ENCODE results near the gene ANO2. TPM values are rescaled to one million over a fixed set of nuclear protein-coding genes. Genes with fewer than 3 reads are reported as not detected.

The ANO2 gene
- polyA plus RNA-seq, 1 donor from 2014 or later: 1.8 TPM

- H4K20me1 ChIP-seq (ENCODE audit: insufficient read depth): no peaks in the 10 kb centered on the region
- H2AFZ ChIP-seq (ENCODE audit: low read depth, low read length): no peak overlapping the region
- TF ChIP-seq SMC3 (conservative IDR thresholded peaks at IDR 0.05; ENCODE audit: poor library complexity) (no peak), EZH2 (IDR thresholded peaks at IDR 0.05; ENCODE audit: borderline replicate concordance, insufficient read depth, low read length, poor library complexity, severe bottlenecking) (no peak), CTCF (IDR thresholded peaks at IDR 0.05; ENCODE audit: poor library complexity, severe bottlenecking) (no peak), TAF1 (IDR thresholded peaks at IDR 0.05; ENCODE audit: low read depth) (no peak), POLR2AphosphoS5 (IDR thresholded peaks at IDR 0.05) (no peak), RAD21 (conservative IDR thresholded peaks at IDR 0.05) (no peak), MXI1 (conservative IDR thresholded peaks at IDR 0.05; ENCODE audit: poor library complexity, severe bottlenecking) (no peak), EP300 (conservative IDR thresholded peaks at IDR 0.05; ENCODE audit: poor library complexity, severe bottlenecking) (no peak), REST (IDR thresholded peaks at IDR 0.05; ENCODE audit: borderline replicate concordance) (no peak)
- no peaks in the 10 kb centered on the region for H3K9me3 ChIP-seq (ENCODE audit: low read length)
- H3K79me2 ChIP-seq (replicated peaks; ENCODE audit: insufficient read depth, low read length): no peaks in the 10 kb centered on the region
- H3K9me2 ChIP-seq (ENCODE audit: insufficient read depth, low read length): no peaks in the 10 kb centered on the region
- H3K36me3 ChIP-seq (ENCODE audit: insufficient read depth, low read length): no peaks in the 10 kb centered on the region
- H3K4me3 ChIP-seq (ENCODE audit: low read length): no peak overlapping the region
- H3F3A ChIP-seq (ENCODE audit: insufficient read depth, low read length, poor library complexity, severe bottlenecking): no peaks in the 10 kb centered on the region
- H3K9ac ChIP-seq (ENCODE audit: low read length): no peak overlapping the region
- no peak overlapping the region for H3K27ac ChIP-seq (ENCODE audit: low read length)
- peaks cover 15% of the 10 kb centered on the region for H3K27me3 ChIP-seq (ENCODE audit: insufficient read depth, low read depth, low read length)
- no peak overlapping the region for H3K4me2 ChIP-seq (ENCODE audit: low read length)
Observed at GRCh38 chr12:5944053-5944452, 1.0 kb downstream of the ANO2 start.

- TF ChIP-seq EZH2 (IDR thresholded peaks at IDR 0.05; ENCODE audit: borderline replicate concordance, insufficient read depth, low read length, poor library complexity, severe bottlenecking) (no peak), RAD21 (conservative IDR thresholded peaks at IDR 0.05) (no peak), MXI1 (conservative IDR thresholded peaks at IDR 0.05; ENCODE audit: poor library complexity, severe bottlenecking) (no peak), TAF1 (IDR thresholded peaks at IDR 0.05; ENCODE audit: low read depth) (no peak), REST (IDR thresholded peaks at IDR 0.05; ENCODE audit: borderline replicate concordance) (no peak), POLR2AphosphoS5 (IDR thresholded peaks at IDR 0.05) (no peak), EP300 (conservative IDR thresholded peaks at IDR 0.05; ENCODE audit: poor library complexity, severe bottlenecking) (no peak), CTCF (IDR thresholded peaks at IDR 0.05; ENCODE audit: poor library complexity, severe bottlenecking) (no peak), SMC3 (conservative IDR thresholded peaks at IDR 0.05; ENCODE audit: poor library complexity) (no peak)
- H3K79me2 ChIP-seq (replicated peaks; ENCODE audit: insufficient read depth, low read length): no peaks in the 10 kb centered on the region
- H3K9me3 ChIP-seq (ENCODE audit: low read length): no peaks in the 10 kb centered on the region
- H3K27ac ChIP-seq (ENCODE audit: low read length): no peak overlapping the region
- H3K4me2 ChIP-seq (ENCODE audit: low read length): no peak overlapping the region
- H4K20me1 ChIP-seq (ENCODE audit: insufficient read depth): no peaks in the 10 kb centered on the region
- H3K9me2 ChIP-seq (ENCODE audit: insufficient read depth, low read length): no peaks in the 10 kb centered on the region
- H3K9ac ChIP-seq (ENCODE audit: low read length): no peak overlapping the region
- H2AFZ ChIP-seq (ENCODE audit: low read depth, low read length): no peak overlapping the region
- no peaks in the 10 kb centered on the region for H3K36me3 ChIP-seq (ENCODE audit: insufficient read depth, low read length)
- peaks cover 15% of the 10 kb centered on the region for H3K27me3 ChIP-seq (ENCODE audit: insufficient read depth, low read depth, low read length)
- H3F3A ChIP-seq (ENCODE audit: insufficient read depth, low read length, poor library complexity, severe bottlenecking): no peaks in the 10 kb centered on the region
- no peak overlapping the region for H3K4me3 ChIP-seq (ENCODE audit: low read length)
Observed at GRCh38 chr12:5941907-5942306, 3.2 kb downstream of the ANO2 start.

Data from neural cell (in vitro differentiated cells).